ENCODE results near the gene PIGA.

DNA sequence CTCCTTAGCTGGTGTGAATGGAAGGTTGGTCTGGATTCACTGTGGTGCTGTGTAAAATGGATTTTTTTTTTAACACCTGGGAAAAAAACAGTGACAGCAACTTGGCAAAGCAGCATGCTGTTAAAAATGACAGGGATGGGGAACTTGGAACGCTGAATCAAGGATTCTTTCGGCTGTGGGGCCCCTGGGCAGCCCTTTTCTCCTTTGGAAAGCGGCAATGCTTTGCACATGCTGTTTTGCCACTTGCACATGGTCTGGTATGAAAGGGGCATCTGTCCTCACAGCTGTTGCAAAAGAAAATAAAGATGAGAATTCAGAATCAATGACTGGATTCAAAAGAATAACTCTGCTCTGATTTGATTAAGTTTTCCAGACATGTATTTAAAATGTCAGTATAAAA, 10.7 kb upstream of the PIGA start:
- TF ChIP-seq, protein P1, sequence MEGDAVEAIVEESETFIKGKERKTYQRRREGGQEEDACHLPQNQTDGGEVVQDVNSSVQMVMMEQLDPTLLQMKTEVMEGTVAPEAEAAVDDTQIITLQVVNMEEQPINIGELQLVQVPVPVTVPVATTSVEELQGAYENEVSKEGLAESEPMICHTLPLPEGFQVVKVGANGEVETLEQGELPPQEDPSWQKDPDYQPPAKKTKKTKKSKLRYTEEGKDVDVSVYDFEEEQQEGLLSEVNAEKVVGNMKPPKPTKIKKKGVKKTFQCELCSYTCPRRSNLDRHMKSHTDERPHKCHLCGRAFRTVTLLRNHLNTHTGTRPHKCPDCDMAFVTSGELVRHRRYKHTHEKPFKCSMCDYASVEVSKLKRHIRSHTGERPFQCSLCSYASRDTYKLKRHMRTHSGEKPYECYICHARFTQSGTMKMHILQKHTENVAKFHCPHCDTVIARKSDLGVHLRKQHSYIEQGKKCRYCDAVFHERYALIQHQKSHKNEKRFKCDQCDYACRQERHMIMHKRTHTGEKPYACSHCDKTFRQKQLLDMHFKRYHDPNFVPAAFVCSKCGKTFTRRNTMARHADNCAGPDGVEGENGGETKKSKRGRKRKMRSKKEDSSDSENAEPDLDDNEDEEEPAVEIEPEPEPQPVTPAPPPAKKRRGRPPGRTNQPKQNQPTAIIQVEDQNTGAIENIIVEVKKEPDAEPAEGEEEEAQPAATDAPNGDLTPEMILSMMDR (IDR thresholded peaks at IDR 0.05): no peak
- TF ChIP-seq POLR2A (IDR thresholded peaks at IDR 0.05): no peak
